WTC11 (cell line): ENCODE data around the gene GJA8. TPM values are rescaled to one million over a fixed set of nuclear protein-coding genes. Genes with fewer than 3 reads are reported as not detected.

ENCODE experiments used
- ATAC-seq: fragments of 200-7000 bp; cut with Tn5 transposase; 2 replicates; pipeline ENCODE4 v1.10.0; 2021; ENCODE audit warnings: mild to moderate bottlenecking, moderate library complexity
- CTCF ChIA-PET: fragments of 300-600 bp; sonication (Branson Sonifier 250); formaldehyde crosslinking; loops from one replicate; lab custom pipeline; 2021; ENCODE audit warnings: antibody characterized with exemption; lab: Charles Lee
- POLR2A ChIA-PET: fragments of 350-600 bp; sonication (Branson Sonifier 250); formaldehyde crosslinking; loops from one replicate; lab custom pipeline; 2021; ENCODE audit warnings: antibody characterized with exemption; lab: Charles Lee
- DNase-seq: peaks from one replicate; pipeline ENCODE4 v3.0.0; 2021; ENCODE audit warnings: low spot score
- H3K27ac Mint-ChIP-seq: 2 replicates; pipeline ENCODE4 v1.8.0; 2021; ENCODE audit warnings: mixed read lengths
- H3K27me3 Mint-ChIP-seq: 2 replicates; pipeline ENCODE4 v1.8.0; 2021; ENCODE audit warnings: low read depth, mild to moderate bottlenecking, moderate library complexity, mixed read lengths
- H3K36me3 Mint-ChIP-seq: 2 replicates; pipeline ENCODE4 v1.8.0; 2021; ENCODE audit warnings: mixed read lengths
- H3K4me1 Mint-ChIP-seq: 2 replicates; pipeline ENCODE4 v1.8.0; 2022; ENCODE audit warnings: mixed read lengths
- H3K4me3 Mint-ChIP-seq: 2 replicates; pipeline ENCODE4 v1.8.0; 2021; ENCODE audit warnings: mild to moderate bottlenecking, moderate library complexity, mixed read lengths
- H3K9me3 Mint-ChIP-seq: 2 replicates; pipeline ENCODE4 v1.8.0; 2021; ENCODE audit warnings: mixed read lengths
- ATF1 ChIP-seq: sonication (generic); formaldehyde crosslinking; IDR thresholded peaks from 2 replicates; pipeline ENCODE4 v1.8.1; 2023; ENCODE audit warnings: mild to moderate bottlenecking, moderate library complexity, missing genetic modification reagents
- CREB1 ChIP-seq: sonication (generic); formaldehyde crosslinking; IDR thresholded peaks from 2 replicates; pipeline ENCODE4 v1.8.0; 2023; ENCODE audit warnings: mild to moderate bottlenecking, missing genetic modification reagents
- CTCF ChIP-seq: fragments of 200-600 bp; IDR thresholded peaks from 2 replicates; pipeline ENCODE4 v1.8.0; 2022; ENCODE audit warnings: antibody characterized with exemption
- ETV6 ChIP-seq: sonication (generic); formaldehyde crosslinking; IDR thresholded peaks from 2 replicates; pipeline ENCODE4 v1.8.1; 2022; ENCODE audit warnings: mild to moderate bottlenecking, missing genetic modification reagents
- FOXJ3 ChIP-seq: sonication (generic); formaldehyde crosslinking; IDR thresholded peaks from 2 replicates; pipeline ENCODE4 v1.9.0; 2021; ENCODE audit warnings: missing genetic modification reagents, mild to moderate bottlenecking, borderline replicate concordance
- FOXP1 ChIP-seq: sonication (generic); formaldehyde crosslinking; IDR thresholded peaks from 2 replicates; pipeline ENCODE4 v1.8.0; 2022; ENCODE audit warnings: missing genetic modification reagents, mild to moderate bottlenecking, moderate library complexity, borderline replicate concordance
- JAZF1 ChIP-seq: fragments of 250-450 bp; sonication (Bioruptor Pico); IDR thresholded peaks from 2 replicates; pipeline ENCODE4 v1.9.0; 2021; ENCODE audit warnings: moderate library complexity, mild to moderate bottlenecking, inconsistent platforms
- KAT7 ChIP-seq: sonication (generic); formaldehyde crosslinking; IDR thresholded peaks from 2 replicates; pipeline ENCODE4 v1.8.1; 2023; ENCODE audit warnings: missing genetic modification reagents, mild to moderate bottlenecking, borderline replicate concordance
- NFYB ChIP-seq: sonication (generic); formaldehyde crosslinking; conservative IDR thresholded peaks from 2 replicates; pipeline ENCODE4 v1.8.0; 2022; ENCODE audit warnings: low read depth, missing genetic modification reagents
- SMAD4 ChIP-seq: sonication (generic); formaldehyde crosslinking; IDR thresholded peaks from 2 replicates; pipeline ENCODE4 v1.8.0; 2022; ENCODE audit warnings: mild to moderate bottlenecking, missing genetic modification reagents
- TEAD1 ChIP-seq: sonication (generic); formaldehyde crosslinking; IDR thresholded peaks from 2 replicates; pipeline ENCODE4 v1.8.0; 2022; ENCODE audit warnings: mild to moderate bottlenecking, missing genetic modification reagents
- TEAD4 ChIP-seq: sonication (generic); formaldehyde crosslinking; IDR thresholded peaks from 2 replicates; pipeline ENCODE4 v1.8.0; 2022; ENCODE audit warnings: mild to moderate bottlenecking, missing genetic modification reagents
- TP53 ChIP-seq: sonication (generic); formaldehyde crosslinking; IDR thresholded peaks from 2 replicates; pipeline ENCODE4 v1.8.1; 2023; ENCODE audit warnings: mild to moderate bottlenecking, missing genetic modification reagents
- ZBTB21 ChIP-seq: sonication (generic); formaldehyde crosslinking; IDR thresholded peaks from 2 replicates; pipeline ENCODE4 v1.8.1; 2023; ENCODE audit warnings: mild to moderate bottlenecking, missing genetic modification reagents, borderline replicate concordance
- ZNF232 ChIP-seq: sonication (generic); formaldehyde crosslinking; IDR thresholded peaks from 2 replicates; pipeline ENCODE4 v1.8.0; 2022; ENCODE audit warnings: mild to moderate bottlenecking, missing genetic modification reagents
- ZNF416 ChIP-seq: fragments of 250-450 bp; sonication (Bioruptor Pico); IDR thresholded peaks from 2 replicates; pipeline ENCODE4 v1.9.0; 2021; ENCODE audit warnings: mild to moderate bottlenecking, inconsistent platforms
- ZNF512 ChIP-seq: sonication (generic); formaldehyde crosslinking; IDR thresholded peaks from 2 replicates; pipeline ENCODE4 v1.8.1; 2022; ENCODE audit warnings: missing genetic modification reagents, borderline replicate concordance
- ZNF671 ChIP-seq: fragments of 250-450 bp; sonication (Bioruptor Pico); IDR thresholded peaks from 2 replicates; pipeline ENCODE4 v1.8.0; 2021; ENCODE audit warnings: mild to moderate bottlenecking
- total RNA-seq: library from RNA; stranded (reverse); gene quantifications from 3 replicates; pipeline ENCODE4 v1.2.3, GENCODE V29; 2021
- TF ChIP-seq, protein P1 (sequence below): sonication (generic); formaldehyde crosslinking; IDR thresholded peaks from 2 replicates; pipeline ENCODE4 v1.8.0; 2023; ENCODE audit warnings: mild to moderate bottlenecking, missing genetic modification reagents
- TF ChIP-seq, protein P2 (sequence below): fragments of 250-450 bp; sonication (Bioruptor Pico); conservative IDR thresholded peaks from 2 replicates; pipeline ENCODE4 v1.9.0; 2021; ENCODE audit warnings: mild to moderate bottlenecking
- TF ChIP-seq, protein P3 (sequence below): sonication (generic); formaldehyde crosslinking; IDR thresholded peaks from 2 replicates; pipeline ENCODE4 v1.8.0; 2022; ENCODE audit warnings: mild to moderate bottlenecking, missing genetic modification reagents
- TF ChIP-seq, protein P4 (sequence below): sonication (generic); formaldehyde crosslinking; IDR thresholded peaks from 2 replicates; pipeline ENCODE4 v1.8.1; 2022; ENCODE audit warnings: low read depth, missing genetic modification reagents, borderline replicate concordance
- TF ChIP-seq, protein P5 (sequence below): sonication (generic); formaldehyde crosslinking; IDR thresholded peaks from 2 replicates; pipeline ENCODE4 v1.8.0; 2022; ENCODE audit warnings: mild to moderate bottlenecking, missing genetic modification reagents

The GJA8 gene
- total RNA-seq, 1 experiment from 2014 or later = not detected

DNA sequence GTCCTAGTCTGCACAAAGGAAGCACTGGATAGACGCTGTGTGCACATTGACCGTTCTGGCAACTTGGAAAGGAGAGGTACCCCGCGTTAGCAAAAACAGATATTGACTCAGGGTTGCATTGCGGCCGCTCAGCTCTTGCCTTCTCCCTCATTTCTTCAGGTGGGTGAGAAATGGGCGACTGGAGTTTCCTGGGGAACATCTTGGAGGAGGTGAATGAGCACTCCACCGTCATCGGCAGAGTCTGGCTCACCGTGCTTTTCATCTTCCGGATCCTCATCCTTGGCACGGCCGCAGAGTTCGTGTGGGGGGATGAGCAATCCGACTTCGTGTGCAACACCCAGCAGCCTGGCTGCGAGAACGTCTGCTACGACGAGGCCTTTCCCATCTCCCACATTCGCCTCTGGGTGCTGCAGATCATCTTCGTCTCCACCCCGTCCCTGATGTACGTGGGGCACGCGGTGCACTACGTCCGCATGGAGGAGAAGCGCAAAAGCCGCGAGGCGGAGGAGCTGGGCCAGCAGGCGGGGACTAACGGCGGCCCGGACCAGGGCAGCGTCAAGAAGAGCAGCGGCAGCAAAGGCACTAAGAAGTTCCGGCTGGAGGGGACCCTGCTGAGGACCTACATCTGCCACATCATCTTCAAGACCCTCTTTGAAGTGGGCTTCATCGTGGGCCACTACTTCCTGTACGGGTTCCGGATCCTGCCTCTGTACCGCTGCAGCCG is 5.4 kb downstream of the GJA8 start (continued):
- TF ChIP-seq ZNF671 = no peak
- TF ChIP-seq, protein P1, sequence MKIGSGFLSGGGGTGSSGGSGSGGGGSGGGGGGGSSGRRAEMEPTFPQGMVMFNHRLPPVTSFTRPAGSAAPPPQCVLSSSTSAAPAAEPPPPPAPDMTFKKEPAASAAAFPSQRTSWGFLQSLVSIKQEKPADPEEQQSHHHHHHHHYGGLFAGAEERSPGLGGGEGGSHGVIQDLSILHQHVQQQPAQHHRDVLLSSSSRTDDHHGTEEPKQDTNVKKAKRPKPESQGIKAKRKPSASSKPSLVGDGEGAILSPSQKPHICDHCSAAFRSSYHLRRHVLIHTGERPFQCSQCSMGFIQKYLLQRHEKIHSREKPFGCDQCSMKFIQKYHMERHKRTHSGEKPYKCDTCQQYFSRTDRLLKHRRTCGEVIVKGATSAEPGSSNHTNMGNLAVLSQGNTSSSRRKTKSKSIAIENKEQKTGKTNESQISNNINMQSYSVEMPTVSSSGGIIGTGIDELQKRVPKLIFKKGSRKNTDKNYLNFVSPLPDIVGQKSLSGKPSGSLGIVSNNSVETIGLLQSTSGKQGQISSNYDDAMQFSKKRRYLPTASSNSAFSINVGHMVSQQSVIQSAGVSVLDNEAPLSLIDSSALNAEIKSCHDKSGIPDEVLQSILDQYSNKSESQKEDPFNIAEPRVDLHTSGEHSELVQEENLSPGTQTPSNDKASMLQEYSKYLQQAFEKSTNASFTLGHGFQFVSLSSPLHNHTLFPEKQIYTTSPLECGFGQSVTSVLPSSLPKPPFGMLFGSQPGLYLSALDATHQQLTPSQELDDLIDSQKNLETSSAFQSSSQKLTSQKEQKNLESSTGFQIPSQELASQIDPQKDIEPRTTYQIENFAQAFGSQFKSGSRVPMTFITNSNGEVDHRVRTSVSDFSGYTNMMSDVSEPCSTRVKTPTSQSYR (CRISPR knock-in tag) = no peak
- TF ChIP-seq TEAD1 (CRISPR knock-in tag) = no peak
- TF ChIP-seq, protein P2, sequence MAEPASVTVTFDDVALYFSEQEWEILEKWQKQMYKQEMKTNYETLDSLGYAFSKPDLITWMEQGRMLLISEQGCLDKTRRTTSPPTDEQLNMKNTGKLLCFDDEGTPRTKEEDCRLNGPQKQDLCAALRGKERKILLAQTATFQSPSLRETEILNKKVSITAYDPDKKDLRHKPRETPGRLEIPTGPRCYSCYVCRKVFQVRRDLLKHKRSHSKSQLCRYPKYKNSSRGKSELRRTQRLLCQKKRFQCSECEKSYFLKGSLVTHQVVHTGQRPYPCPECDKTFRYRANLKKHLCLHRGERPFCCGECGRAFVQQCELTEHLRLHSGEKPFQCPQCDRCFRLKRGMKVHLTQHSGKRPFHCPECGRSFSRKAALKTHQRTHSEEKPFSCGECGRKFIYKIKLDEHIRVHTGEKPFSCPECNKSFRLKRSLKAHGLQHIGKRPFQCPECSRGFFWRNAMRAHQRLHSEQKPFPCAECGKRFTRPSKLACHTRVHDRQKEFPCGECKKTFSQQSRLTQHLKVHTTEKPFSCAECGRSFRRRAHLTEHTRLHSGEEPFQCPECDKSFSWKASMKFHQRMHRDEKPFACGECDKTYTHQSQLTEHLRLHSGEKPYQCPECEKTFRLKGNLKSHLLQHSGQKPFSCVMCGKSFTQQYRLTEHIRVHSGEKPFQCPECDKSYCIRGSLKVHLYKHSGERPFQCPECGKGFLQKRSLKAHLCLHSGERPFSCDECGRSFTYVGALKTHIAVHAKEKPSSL (CRISPR knock-in tag) = no peak
- TF ChIP-seq ZNF232 (CRISPR knock-in tag) = no peak
- TF ChIP-seq, protein P3, sequence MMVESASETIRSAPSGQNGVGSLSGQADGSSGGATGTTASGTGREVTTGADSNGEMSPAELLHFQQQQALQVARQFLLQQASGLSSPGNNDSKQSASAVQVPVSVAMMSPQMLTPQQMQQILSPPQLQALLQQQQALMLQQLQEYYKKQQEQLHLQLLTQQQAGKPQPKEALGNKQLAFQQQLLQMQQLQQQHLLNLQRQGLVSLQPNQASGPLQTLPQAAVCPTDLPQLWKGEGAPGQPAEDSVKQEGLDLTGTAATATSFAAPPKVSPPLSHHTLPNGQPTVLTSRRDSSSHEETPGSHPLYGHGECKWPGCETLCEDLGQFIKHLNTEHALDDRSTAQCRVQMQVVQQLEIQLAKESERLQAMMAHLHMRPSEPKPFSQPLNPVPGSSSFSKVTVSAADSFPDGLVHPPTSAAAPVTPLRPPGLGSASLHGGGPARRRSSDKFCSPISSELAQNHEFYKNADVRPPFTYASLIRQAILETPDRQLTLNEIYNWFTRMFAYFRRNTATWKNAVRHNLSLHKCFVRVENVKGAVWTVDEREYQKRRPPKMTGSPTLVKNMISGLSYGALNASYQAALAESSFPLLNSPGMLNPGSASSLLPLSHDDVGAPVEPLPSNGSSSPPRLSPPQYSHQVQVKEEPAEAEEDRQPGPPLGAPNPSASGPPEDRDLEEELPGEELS (CRISPR knock-in tag) = no peak
- TF ChIP-seq ATF1 (CRISPR knock-in tag) = no peak
- TF ChIP-seq ZNF512 (CRISPR knock-in tag) = no peak
- no peak for TF ChIP-seq TEAD4
- no peak for TF ChIP-seq SMAD4
- TF ChIP-seq JAZF1 (CRISPR knock-in tag) = no peak

- POLR2A ChIA-PET = no interaction called here
- TF ChIP-seq ETV6 (CRISPR knock-in tag) (no peak), FOXJ3 (CRISPR knock-in tag) (no peak), NFYB (no peak), KAT7 (CRISPR knock-in tag) (no peak), CTCF (no peak), ZBTB21 (no peak), CREB1 (no peak), FOXP1 (no peak), ZNF416 (CRISPR knock-in tag) (no peak), TP53 (CRISPR knock-in tag) (no peak)
- TF ChIP-seq, protein P4, sequence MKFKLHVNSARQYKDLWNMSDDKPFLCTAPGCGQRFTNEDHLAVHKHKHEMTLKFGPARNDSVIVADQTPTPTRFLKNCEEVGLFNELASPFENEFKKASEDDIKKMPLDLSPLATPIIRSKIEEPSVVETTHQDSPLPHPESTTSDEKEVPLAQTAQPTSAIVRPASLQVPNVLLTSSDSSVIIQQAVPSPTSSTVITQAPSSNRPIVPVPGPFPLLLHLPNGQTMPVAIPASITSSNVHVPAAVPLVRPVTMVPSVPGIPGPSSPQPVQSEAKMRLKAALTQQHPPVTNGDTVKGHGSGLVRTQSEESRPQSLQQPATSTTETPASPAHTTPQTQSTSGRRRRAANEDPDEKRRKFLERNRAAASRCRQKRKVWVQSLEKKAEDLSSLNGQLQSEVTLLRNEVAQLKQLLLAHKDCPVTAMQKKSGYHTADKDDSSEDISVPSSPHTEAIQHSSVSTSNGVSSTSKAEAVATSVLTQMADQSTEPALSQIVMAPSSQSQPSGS (CRISPR knock-in tag) = no peak
- TF ChIP-seq, protein P5, sequence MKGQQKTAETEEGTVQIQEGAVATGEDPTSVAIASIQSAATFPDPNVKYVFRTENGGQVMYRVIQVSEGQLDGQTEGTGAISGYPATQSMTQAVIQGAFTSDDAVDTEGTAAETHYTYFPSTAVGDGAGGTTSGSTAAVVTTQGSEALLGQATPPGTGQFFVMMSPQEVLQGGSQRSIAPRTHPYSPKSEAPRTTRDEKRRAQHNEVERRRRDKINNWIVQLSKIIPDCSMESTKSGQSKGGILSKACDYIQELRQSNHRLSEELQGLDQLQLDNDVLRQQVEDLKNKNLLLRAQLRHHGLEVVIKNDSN (CRISPR knock-in tag) = no peak
- H3K4me3 Mint-ChIP-seq = no peak overlapping the region
- no peaks in the 10 kb centered on the region for H3K9me3 Mint-ChIP-seq
- peaks cover 4% of the 10 kb centered on the region; the same call in 1 of the 2 replicates for H3K27me3 Mint-ChIP-seq
- ATAC-seq = no peak
- no peaks in the 10 kb centered on the region for H3K36me3 Mint-ChIP-seq
- no peak overlapping the region for H3K27ac Mint-ChIP-seq
- no peaks in the 10 kb centered on the region for H3K4me1 Mint-ChIP-seq
- CTCF ChIA-PET = interaction anchor here (4.5 kb wide), 1 partner anchor 20 kb away, joined by 17 read pairs; no protein-coding TSS in a partner anchor
- no peak for DNase-seq
Observed at GRCh38 chr1:147912553-147912952, 10.0 kb downstream of the GJA8 start.
